Measurements from ENCODE around the gene PBX4.

PBX4 gene

GRCh38 chr19:19647037-19647835 lies 28.7 kb upstream of the PBX4 start:
- no peak for DNase-seq

GRCh38 chr19:19645233-19645870 lies 26.9 kb upstream of the PBX4 start:
- DNase-seq: no peak

- DNase-seq: no peak
Observed at GRCh38 chr19:19644054-19644388, 25.5 kb upstream of the PBX4 start.

GRCh38 chr19:19643158-19644053 lies 24.9 kb upstream of the PBX4 start, which contains the start of gene GMIP:
TSS of gene GMIP (minus strand) at chr19:19643657. CDS start at chr19:19643529, 128 bp downstream.
- DNase-seq: peak; percentile 82

- no peak for DNase-seq
Observed at GRCh38 chr19:19642506-19643157, 24.1 kb upstream of the PBX4 start.

GRCh38 chr19:19637523-19638251 lies 19.2 kb upstream of the PBX4 start:
- no peak for DNase-seq

GRCh38 chr19:19637186-19637522 lies 18.7 kb upstream of the PBX4 start:
- no peak for DNase-seq

GRCh38 chr19:19636573-19637185 lies 18.2 kb upstream of the PBX4 start:
- DNase-seq: no peak

DNA sequence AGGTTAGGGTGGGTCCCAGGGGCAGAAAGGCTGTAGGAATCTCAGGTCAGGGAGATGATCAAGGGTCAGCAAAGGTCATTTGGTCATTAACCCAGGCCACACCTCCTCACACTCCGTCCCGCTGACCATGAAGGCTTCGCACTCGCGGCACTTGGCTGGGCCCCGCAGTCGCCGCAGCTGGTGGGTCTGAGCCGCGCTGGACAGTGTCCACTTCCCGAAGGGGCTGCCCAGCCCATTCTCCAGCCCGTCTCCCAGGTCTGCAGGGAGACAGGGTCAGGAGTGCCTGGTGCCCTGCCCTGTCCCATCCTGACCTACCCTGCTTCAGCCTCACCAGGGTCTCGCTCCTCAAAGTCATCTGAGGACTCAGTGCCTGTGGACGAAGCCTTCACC lies 16.8 kb upstream of the PBX4 start:
- DNase-seq: no peak

DNA sequence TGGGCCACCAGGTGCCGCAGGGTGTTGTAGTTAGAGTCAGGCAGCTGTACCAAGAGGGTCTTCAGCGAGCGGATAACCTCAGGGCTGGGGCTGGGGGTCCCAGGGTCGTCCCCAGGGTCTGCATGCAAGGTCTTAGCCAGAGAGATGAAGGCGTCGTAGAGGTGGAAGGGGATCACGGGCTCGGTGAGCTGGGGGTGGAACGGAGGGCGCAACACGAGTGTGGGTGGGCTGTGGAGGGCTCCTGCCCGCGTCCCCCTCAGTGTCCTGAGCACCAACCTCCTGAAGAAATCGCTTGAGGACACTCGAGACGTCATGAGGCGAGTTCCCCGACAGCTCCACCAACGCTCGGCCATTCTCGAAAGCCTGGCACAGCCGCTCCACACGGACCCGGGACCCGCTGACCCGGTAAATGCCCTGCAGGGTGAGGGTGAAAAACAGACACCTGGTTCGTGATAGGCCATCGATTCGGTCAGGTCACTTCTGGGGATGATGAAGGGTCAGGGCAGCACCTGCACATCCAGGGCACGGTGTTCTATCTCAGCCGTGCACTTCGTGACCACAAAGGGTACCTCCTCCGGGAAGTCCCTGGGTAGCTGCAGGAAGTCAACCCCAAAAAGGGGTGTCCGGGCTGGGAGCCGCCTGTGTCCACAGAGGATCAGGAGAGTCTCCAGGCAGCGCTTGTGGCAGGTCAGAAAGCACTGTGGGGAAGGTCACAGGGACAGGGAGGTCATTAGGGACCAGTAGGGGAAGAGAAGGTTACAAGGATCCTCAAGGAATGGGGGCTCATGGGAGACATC lies 16.2 kb upstream of the PBX4 start:
- no peak for DNase-seq

DNA sequence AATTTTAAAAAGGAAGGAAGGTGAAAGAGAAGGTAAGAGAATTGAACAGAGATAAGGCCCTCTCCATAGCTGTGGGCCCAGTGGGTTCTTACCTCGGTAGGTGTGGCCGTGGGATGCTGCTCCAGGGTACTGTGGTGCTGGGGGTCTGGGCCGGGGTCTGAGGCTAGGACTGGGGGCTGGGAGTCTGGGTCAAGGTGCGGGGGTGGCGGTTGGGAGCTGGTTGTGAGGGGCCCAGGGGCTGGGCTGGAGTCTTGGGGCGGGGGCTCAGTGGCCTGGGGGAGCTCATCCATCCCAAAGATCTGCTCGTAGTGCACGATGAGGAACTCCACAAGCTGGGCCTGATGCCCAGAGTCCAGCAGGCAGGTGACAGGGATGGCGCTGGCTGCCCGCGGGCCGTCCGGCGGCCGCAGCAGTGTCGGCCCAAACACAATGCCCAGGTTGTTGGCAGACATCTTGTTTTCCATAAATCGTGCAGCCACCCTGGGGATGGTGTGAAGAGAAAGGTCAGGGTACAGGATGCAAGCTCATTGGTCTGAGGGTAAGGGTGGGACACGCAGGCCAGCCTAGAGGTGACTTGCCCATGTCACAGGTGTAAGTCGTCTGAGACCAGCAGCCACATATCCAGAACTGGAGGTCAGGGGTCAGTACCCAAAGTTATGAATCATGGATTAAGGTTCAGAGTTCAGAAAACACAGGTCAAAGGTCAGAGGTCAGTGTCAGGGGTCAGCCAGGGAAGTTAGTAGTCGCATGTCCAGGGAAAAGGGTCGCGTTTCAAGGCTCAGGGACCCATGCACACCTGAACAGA lies 15.4 kb upstream of the PBX4 start:
- no peak for DNase-seq

DNA sequence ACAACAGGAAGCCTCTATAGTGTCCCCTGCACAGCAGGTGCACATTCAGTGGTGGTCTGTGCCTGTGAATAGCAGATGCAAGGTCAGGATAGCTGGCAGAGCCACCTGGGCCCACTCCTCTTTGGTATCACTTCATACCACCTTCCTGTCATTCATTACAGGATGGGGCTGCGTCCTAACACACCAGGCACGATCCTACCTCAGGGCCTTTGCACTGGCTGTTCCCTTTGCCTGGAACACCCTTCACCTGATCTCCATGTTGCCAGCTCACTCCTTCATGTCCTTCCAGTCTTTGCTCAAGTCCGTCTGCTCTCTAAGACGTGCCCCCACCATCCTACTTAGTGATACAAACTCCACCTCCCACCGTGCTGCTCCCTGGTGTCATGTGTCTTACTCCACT lies 14.2 kb upstream of the PBX4 start:
- no peak for DNase-seq

DNA sequence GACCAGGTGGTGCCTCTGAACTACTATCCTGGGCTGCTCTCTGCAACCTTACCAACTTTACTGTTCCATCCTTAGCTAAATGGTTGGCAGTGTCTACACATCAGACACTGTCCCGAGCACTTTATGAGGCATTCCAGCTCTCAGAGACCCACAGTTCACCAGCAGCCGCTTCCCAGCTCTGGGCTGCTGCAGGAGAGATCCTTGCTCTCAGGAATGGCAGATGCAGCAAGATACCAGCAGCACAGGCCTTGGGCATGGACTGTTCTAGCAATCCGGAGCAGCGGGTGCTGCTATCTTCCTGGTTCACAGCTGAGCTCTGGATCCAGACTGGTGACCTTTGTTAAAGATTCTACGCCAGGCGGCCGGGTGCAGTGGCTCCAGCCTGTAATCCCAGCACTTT lies 12.9 kb upstream of the PBX4 start:
- no peak for DNase-seq

DNA sequence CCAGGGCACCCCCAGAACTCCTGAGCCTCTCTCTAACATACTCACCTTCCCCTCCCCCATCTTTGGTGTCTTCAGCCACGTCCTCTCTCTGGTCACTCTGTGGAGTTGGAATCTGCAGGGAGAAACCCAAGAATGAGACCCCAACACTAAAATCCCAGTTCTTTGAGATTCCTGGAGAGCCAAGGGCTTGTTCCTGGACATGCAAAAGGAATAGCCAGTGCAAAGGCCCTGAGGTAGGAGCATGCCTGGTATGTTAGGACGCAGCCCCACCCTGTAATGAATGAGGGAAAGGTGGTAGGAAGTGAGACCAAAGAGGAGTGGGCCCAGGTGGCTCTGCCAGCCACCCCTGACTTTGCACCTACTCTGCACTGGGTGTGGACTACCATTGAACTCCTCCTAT lies 11.9 kb upstream of the PBX4 start:
- DNase-seq: no peak

DNA sequence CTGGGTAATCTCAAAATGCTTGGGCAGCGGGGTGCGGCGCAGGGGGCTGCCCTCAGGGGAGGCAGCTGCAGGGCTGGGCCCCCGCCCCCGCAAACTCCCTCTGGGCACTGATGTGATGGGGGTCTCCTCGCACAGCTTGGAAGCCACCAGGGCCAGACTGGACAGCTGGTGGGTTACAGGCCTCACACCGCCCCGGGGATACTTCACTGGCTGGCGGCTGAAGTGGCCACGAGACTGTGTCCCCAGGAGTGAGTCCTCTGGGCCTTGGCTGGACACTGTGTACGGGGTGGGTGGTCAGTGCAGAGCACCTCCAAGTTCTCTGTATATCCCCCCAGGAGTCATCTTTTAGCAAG lies 11.6 kb upstream of the PBX4 start:
- no peak for DNase-seq

DNA sequence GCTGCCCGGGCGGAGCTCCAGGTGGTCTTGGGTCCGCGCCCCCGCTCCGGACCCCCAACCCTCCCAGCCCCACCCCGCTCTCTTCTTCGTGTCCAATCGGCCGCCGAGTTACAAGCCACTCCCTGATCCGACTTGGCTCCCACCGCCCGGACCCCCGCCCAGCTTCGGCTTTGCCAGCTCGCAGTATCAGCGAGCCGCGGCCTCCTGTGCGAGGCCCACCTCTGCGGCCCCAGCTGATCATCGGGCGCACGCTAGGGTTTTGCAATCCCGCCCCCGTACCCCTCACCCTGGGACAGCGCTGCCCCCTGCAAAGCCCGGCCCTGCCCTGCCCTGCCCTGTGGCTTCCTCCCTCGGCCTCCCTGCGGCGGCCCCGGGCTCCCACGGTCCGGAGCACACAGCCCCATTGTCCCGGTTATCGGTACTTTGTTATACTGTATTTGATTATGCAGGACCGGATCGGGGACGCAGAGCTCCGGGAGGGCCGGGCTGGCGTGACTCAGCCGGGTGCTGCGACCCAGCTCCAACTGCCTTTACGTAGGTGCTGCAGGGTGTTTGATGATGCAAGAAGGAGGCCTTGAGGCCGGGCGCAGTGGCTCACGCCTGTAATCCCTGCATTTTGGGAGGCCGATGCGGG lies 10.1 kb upstream of the PBX4 start:
- peak; percentile 11 for DNase-seq

DNA sequence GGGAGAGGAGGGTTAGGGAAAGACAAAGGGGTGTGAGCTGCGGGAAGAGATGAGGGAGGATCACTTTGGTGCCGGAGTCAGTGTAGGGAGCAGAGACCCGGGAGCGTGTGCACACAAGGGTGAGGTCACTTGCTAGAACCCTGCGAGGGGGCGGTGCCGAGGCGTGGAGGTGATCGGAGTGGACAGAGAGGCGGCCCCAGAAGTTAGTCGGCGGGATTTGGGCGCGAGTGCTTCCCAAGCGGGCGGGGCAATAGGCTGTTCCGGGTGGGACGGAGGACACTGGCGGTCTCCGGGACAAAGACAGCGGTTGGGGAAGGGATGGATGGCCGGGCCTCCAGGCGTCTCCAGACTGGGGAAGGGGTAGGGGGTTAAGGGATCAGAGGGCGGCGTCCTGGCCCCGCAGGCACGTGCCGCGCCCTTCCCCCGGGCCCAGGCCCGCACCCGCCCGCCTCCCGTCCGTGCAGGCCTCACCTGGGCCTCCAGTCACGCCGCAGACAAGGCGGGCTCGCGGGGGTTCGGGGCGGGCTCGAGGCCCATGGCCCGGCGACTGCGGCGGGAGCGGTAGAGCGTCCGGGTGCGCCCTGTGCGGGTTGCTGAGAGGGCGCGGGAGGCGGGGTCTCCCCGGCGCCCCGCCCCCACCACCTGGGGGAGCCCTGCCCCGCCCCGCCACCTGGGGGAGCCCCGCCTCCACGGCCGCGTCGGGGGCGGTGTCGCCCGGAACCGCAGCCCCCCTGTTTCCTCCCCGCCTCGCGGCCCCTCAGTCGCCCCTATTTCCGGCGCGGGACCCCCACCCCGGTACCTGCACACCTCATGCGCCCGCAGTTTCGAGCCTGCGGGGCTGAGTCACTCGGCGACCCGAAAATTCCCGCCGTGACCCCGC lies 9.4 kb upstream of the PBX4 start, which contains the start of gene LPAR2:
Gene LPAR2, minus strand, starts transcription at position 600 of the 880 bp plus-strand sequence. CDS start 945 bp downstream, outside the sequence.
- peak; percentile 72 for DNase-seq
